Right atrium auricular region (tissue), 2 donors: ENCODE measurements around the gene SOST. TPM values are rescaled to one million over a fixed set of nuclear protein-coding genes. Genes with fewer than 3 reads are reported as not detected.

Experiments
- DNase-seq: peaks from one replicate; pipeline ENCODE4 v3.0.0-alpha.2; 2019; ENCODE audit warnings: low spot score
- H3K27ac ChIP-seq, 2 donors: fragments of 200-600 bp; sonication (generic); 1 replicate in 1 of 2; 2 replicates in 1 of 2; pipeline ENCODE4 v1.5.1; 2016 to 2019
- H3K27me3 ChIP-seq, 2 donors: fragments of 200-600 bp; sonication (generic); one replicate each; pipeline versions ENCODE4 v1.5.1 to v1.6.0; 2017 to 2019
- H3K36me3 ChIP-seq: fragments of 200-600 bp; sonication (generic); one replicate; pipeline ENCODE4 v1.5.1; 2016
- H3K4me1 ChIP-seq, 2 donors: fragments of 200-600 bp; sonication (generic); one replicate each; pipeline versions ENCODE4 v1.5.1 to v1.6.0; 2017 to 2019
- H3K4me3 ChIP-seq, 2 donors: fragments of 200-600 bp; sonication (generic); 1 replicate in 1 of 2; 2 replicates in 1 of 2; pipeline ENCODE4 v1.5.1; 2017 to 2019; ENCODE audit warnings: mild to moderate bottlenecking in 1 of 2, moderate library complexity in 1 of 2
- H3K9me3 ChIP-seq, 2 donors: fragments of 200-600 bp; sonication (generic); one replicate each; pipeline ENCODE4 v1.5.1; 2019
- total RNA-seq, 2 donors: library from RNA; depleted of rRNA; stranded (reverse); fragments of >200 nt; gene quantifications; one replicate each; pipeline ENCODE4 v1.1.0, GENCODE V29; 2016
- TF ChIP-seq, protein P1 (sequence below), 2 donors: fragments of 200-600 bp; sonication (generic); IDR thresholded peaks; one replicate each; pipeline ENCODE4 v1.5.1; 2019; ENCODE audit warnings: antibody characterized with exemption in 2 of 2

Gene SOST
- total RNA-seq, 2 donors from 2014 or later: not detected

DNA sequence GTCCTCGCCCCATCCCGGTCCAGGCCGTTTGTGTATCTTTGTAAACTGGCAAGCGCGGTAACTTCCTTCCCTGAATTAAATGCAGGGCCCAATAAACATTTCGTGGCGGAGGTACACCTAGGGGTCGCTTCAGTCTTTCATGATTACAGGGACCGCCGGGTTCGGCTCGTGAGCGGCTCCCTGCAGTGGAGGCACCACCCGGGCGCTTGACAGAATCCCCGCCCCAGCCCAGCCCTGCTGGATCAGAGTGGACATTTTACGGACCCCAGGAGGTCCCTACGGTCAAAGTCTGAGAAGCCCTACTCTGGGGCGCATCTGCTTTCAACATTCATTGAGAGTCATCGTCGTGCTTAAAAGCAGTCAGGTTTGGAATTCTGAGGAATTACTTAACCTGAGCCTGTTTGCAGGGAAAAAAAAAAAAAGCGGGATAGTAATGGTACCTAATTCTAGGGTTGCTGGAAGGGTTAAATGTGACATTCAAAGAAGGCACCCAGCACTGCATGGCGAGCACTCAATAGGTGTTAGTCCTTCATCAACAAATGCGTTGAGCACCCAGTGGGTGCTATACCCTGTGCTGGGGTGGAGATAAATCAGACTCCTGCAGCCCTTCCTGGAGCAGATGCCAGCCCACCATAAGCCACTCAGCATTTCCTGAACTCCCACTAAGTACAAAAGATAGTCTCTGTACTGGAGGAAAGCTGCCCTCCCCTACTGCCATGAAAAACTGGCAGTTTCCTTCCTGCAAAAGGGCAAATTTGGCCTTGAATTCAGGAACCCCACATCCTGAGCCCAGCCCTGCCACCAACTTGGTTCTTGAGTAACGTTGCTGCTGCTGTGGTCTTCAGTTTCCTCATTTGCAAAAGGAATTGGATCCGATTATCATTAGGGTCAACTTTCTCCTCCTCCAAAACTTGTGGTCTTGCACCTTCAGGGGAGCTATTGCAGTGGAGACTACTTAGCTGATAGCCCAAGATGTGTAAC, 20.8 kb upstream of the SOST start:
- no peak for DNase-seq
- peak overlapping the region; percentile 93 for H3K4me3 ChIP-seq

DNA sequence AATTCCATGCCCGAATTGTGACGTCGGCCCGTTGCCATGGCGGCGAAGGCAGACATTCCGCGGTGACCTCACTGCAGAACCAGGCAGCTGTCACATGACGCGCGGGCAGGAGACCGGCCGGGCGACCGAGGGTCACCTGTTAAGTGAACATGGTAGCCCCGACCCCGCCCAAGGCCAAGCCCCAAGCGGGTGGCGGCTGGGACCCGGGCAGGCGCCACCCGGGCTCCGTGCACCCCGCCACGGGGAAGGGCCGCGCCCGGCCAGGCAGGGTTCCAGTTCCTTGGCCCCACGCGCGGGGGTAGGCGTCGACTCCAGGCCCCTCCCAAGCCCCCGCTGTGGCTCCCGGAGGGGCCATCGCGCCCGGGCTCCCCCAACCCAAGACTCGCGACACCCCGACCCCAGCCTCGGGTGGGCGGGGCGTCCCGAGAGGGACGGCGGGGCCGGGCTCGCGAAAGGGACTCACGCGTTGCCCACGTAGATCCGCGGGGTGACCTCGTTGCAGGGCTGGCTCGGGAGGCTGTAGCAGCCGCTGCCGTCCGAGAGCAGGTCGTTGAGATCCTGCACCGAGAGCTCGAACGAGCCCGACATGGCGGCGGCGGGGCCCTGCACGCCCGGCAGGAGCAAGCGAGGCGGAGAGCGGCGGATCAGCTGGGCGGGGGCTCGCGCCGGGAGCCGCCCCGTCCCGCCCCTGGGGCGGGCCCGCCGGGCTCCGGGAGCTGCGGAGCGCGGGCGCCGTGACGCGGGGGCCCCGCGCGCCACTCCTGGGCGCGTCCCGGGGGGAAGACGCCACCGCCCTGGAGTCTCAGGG, 19.9 kb upstream of the SOST start, which contains the start of gene DUSP3:
DUSP3 (minus strand) TSS at position 641 of the 808 bp plus-strand sequence; CDS start at position 588, 53 bp downstream.
- Histone ChIP-seq H3K27ac (peak within 1 kb of the TSS; percentile 100), H3K36me3 (peaks cover 23% of the 10 kb centered on the region), H3K4me1 (peaks cover 0 to 46% of the 10 kb centered on the region in 2 donors), H3K4me3 (peak within 1 kb of the TSS; percentile 93), H3K9me3 (no peaks in the 10 kb centered on the region), H3K27me3 (no peaks in the 10 kb centered on the region)
- TF ChIP-seq, protein P1, sequence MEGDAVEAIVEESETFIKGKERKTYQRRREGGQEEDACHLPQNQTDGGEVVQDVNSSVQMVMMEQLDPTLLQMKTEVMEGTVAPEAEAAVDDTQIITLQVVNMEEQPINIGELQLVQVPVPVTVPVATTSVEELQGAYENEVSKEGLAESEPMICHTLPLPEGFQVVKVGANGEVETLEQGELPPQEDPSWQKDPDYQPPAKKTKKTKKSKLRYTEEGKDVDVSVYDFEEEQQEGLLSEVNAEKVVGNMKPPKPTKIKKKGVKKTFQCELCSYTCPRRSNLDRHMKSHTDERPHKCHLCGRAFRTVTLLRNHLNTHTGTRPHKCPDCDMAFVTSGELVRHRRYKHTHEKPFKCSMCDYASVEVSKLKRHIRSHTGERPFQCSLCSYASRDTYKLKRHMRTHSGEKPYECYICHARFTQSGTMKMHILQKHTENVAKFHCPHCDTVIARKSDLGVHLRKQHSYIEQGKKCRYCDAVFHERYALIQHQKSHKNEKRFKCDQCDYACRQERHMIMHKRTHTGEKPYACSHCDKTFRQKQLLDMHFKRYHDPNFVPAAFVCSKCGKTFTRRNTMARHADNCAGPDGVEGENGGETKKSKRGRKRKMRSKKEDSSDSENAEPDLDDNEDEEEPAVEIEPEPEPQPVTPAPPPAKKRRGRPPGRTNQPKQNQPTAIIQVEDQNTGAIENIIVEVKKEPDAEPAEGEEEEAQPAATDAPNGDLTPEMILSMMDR (IDR thresholded peaks at IDR 0.05): no peak
- peak; percentile 98 for DNase-seq

More for the DNA sequence above, 20.8 kb upstream of the SOST start:
- H3K27me3 ChIP-seq: no peaks in the 10 kb centered on the region
- peak overlapping the region; percentile 100 for H3K27ac ChIP-seq
- peaks cover 0 to 46% of the 10 kb centered on the region in 2 donors for H3K4me1 ChIP-seq
- peaks cover 14% of the 10 kb centered on the region for H3K36me3 ChIP-seq
- TF ChIP-seq, protein P1 (IDR thresholded peaks at IDR 0.05): peak in 1 of 2 donors; percentile 42
- H3K9me3 ChIP-seq: no peaks in the 10 kb centered on the region

DNA sequence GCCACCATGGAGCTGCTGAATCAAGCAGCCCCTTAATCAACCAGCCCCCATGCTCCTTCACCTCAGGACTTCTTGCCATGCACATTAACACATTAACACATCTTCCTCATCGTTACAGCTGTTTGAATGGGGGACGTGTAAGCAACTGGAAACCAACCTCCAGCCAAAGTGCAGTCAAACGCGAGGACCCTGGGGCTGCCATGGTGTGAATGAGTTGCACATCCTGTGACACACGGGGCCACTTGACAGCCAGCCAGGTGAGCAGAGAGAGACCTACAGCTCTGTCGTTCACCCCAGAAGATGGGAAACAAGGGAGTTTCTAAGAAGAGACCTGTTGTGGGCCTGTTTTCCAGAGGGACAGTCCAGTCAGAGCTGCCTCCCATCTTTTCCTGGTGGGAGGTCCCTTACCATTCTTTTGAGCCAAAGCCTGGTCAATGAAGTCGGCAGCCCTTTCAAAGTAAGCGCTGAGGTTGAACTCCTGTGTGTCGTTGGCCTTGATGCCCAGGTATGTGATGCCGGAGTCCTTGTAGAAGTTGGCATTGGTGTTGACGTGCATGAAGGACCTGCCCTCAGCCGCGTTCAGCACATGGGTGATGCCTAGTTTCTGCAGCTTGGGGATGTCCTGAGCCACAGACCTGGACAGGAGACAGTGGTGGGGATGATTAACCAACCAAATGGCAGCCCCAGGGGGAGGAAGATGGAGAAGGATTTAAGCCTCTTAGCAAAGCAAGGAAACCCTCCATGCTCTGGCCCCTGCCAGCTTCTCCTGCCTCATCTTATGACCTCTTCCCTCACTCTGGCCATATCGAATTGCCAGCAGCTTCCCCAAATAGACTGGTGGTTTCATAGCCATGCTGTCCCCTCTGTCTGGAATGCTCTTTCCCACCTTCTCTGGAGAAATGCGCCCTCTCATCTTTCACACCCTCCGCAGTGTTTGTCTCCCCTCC, 16.0 kb upstream of the SOST start:
- H3K27me3 ChIP-seq: no peaks in the 10 kb centered on the region
- DNase-seq: no peak
- peaks cover 62% of the 10 kb centered on the region for H3K36me3 ChIP-seq
- H3K9me3 ChIP-seq: no peaks in the 10 kb centered on the region
- TF ChIP-seq, protein P1 (IDR thresholded peaks at IDR 0.05): no peak
- H3K4me3 ChIP-seq: no peak overlapping the region
- peaks cover 0 to 57% of the 10 kb centered on the region in 2 donors for H3K4me1 ChIP-seq
- no peak overlapping the region for H3K27ac ChIP-seq

DNA sequence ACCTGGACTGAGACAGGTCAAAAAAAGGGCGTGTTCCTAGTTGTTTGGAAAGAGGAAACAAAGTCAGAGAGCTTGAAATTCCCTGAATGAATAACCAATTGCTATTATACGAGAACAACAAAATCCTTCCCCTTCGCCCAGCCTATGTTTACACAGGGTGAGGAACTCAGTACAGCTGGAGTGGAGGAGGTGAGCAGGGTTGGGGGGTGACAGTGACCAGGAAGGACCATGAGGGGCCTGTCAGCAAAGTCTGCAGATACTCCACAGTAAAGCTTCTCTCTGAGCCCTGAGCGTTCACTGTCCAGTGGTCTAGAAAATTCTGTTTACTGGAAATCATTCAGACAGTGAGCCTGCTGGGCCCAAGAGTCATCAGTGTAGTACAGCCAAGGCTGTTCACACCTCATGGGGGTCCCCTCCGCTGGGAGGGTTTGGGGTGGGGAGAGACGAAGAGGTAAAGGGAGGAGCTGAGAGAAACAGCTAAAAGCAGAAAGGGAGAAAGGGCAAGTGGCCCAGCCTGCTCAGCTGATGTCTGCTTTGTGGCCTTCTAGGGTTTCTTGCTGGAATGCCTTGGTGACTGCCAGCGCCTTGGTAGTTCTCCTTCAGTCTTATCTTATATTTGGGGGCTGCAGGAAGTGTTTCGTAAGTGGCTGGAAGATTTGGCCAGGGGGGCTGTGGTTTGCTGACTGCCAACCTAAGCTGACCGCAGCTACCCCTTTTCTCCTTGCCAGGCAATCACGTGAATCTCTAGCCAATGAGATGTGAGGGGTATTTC, 14.5 kb upstream of the SOST start:
- peaks cover 78% of the 10 kb centered on the region for H3K36me3 ChIP-seq
- no peak for DNase-seq
- H3K4me3 ChIP-seq: no peak overlapping the region
- TF ChIP-seq, protein P1 (IDR thresholded peaks at IDR 0.05): no peak
- peak overlapping the region; percentile 21 to 57 for H3K27ac ChIP-seq
- H3K9me3 ChIP-seq: no peaks in the 10 kb centered on the region
- no peaks in the 10 kb centered on the region for H3K27me3 ChIP-seq
- peaks cover 0 to 66% of the 10 kb centered on the region in 2 donors for H3K4me1 ChIP-seq
